ENCODE results near the gene CBL. TPM values are rescaled to one million over a fixed set of nuclear protein-coding genes. Genes with fewer than 3 reads are reported as not detected.

The CBL gene
- total RNA-seq, 1 donor = 20.7 TPM

DNA sequence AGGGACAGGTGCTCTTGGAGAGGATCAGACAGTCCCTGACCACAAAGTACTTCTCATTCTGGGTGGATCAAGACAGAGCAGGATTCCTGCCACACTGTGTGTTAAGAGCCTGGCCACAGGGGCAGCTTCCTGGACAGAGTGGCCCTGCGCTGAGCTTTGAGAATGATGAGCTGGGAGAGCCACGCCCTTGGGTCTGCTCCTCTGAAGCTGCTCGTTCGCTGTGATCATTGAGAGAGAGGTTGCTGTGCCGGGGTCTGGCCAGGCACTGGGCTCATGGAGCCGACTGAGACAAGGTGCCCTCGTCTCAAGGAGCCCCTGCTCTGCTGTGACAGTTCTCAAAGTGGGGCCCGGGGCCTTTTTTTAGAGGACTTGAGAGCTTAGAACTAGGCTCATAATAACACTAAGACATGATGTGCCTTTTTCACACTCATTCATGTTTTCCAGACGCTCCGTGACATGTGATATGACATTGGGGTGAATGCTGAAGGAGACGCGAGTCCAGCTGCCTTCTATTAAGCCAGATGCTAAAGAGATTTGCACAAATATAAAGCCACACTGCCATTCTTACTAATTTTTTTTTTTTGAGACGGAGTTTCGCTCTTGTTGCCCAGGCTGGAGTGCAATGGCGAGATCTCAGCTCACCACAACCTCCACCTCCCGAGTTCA is 141.9 kb downstream of the CBL start:
- no peak for DNase-seq (ENCODE audit: low read depth)

DNA sequence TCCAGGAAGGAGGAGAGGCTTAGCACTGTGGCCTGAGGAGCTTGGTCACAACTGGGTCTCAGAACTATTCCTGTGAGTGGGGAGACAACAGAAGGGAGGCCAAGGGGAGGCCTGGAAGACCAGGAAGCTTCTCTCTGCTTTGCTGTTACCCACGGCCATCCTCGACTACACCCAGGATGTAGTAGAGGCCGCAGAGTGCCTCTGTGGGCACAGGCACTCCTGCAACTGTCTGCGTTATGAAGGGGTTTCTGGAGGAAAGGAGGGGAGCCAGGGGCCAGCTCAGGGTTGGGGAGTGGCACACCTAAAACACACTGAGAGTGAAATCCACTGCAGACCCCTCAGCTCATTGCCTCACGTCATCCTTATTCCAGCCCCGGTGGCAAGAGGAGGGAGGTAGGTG is 144.2 kb downstream of the CBL start:
- no peak overlapping the region for H3K4me3 ChIP-seq (ENCODE audit: low read depth, low read length)
- DNase-seq (ENCODE audit: low read depth) = no peak
- TF ChIP-seq, protein P1, sequence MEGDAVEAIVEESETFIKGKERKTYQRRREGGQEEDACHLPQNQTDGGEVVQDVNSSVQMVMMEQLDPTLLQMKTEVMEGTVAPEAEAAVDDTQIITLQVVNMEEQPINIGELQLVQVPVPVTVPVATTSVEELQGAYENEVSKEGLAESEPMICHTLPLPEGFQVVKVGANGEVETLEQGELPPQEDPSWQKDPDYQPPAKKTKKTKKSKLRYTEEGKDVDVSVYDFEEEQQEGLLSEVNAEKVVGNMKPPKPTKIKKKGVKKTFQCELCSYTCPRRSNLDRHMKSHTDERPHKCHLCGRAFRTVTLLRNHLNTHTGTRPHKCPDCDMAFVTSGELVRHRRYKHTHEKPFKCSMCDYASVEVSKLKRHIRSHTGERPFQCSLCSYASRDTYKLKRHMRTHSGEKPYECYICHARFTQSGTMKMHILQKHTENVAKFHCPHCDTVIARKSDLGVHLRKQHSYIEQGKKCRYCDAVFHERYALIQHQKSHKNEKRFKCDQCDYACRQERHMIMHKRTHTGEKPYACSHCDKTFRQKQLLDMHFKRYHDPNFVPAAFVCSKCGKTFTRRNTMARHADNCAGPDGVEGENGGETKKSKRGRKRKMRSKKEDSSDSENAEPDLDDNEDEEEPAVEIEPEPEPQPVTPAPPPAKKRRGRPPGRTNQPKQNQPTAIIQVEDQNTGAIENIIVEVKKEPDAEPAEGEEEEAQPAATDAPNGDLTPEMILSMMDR (IDR thresholded peaks at IDR 0.05; ENCODE audit: insufficient read depth, low read depth, low read length) = no peak

More for the DNA sequence above, 141.9 kb downstream of the CBL start:
- TF ChIP-seq, protein P1 (IDR thresholded peaks at IDR 0.05; ENCODE audit: insufficient read depth, low read depth, low read length) = no peak
- no peak overlapping the region for H3K4me3 ChIP-seq (ENCODE audit: low read depth, low read length)

DNA sequence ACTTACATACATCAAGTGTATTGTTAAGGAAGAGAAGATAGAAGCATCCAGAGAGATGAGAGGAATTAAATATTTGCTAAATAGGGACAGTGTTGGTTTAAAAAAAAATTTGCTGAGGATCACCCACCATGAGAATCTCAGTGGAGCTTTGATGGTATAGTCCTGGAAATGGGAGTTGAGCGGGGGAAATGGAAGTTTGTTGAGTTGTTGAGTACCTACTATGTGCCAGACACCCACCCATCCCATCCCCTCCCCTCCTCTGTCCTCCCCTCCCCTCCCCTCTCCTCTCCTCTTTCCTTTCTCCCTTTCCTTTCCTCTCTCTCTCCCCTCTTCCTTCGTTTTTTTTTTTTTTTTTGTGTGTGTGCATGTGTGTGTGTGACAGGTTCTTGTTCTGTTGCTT is 145.1 kb downstream of the CBL start:
- TF ChIP-seq, protein P1 (IDR thresholded peaks at IDR 0.05; ENCODE audit: insufficient read depth, low read depth, low read length) = no peak

DNA sequence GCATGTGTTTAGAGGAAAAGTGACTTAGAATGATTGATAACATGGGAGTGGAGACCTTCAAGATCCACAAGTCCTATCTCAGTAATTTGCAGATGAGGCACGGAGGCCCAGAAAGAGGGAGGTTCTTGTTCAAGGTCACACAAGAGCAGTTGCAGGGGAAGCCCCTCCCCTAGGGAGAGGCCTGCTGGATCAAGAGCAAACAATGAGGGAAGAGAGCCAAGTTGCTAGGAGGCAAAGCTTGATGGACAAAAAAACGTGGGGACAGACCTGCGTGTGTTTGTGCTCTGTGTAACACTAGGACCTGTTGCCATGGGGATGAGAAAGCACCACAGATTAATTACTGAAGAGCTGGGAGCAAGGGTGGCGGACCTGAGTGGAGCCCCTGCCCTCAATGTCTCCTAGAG is 146.7 kb downstream of the CBL start:
- no peak for DNase-seq (ENCODE audit: low read depth)
- no peak overlapping the region for H3K4me3 ChIP-seq (ENCODE audit: low read depth, low read length)
- TF ChIP-seq, protein P1 (IDR thresholded peaks at IDR 0.05; ENCODE audit: insufficient read depth, low read depth, low read length) = no peak

More for the DNA sequence above, 145.1 kb downstream of the CBL start:
- no peak for DNase-seq (ENCODE audit: low read depth)
- H3K4me3 ChIP-seq (ENCODE audit: low read depth, low read length) = no peak overlapping the region

DNA sequence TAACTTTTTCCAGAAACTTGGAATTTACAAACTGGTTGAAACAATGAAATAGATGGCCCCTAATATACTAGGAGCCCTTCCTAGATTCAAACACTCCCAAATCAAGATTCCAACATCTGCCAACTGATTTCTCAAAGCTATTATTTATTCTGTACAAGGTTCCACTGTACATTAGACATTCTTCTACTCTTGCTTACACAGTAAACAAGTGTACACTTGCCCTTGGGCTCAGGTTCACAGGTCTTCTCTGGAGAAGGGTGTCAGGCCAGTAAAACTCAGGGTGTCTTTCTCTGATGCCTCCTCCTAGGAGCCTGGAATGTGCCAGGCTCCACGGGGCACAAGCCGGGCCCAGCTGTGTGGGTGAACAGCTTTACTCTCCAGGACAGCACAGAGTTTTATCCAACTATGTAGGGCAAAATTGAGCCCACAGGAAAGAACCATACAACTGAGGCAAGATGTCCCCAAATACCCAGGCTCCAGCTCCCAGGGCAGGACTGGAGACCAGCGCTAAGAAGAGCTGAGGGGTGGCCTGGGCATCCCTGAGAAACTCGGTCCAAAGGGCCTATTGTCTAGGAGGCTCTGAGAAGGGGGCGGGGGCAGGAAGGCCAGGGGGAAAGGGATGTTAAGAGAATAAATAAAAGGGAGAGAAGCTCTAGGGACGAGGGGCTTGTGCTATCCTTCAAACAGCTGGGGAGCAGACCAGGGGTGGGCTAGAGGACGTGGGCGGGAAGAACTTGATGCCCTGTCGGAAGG is 149.1 kb downstream of the CBL start:
- no peak for DNase-seq (ENCODE audit: low read depth)
- no peak overlapping the region for H3K4me3 ChIP-seq (ENCODE audit: low read depth, low read length)
- TF ChIP-seq, protein P1 (IDR thresholded peaks at IDR 0.05; ENCODE audit: insufficient read depth, low read depth, low read length) = no peak

DNA sequence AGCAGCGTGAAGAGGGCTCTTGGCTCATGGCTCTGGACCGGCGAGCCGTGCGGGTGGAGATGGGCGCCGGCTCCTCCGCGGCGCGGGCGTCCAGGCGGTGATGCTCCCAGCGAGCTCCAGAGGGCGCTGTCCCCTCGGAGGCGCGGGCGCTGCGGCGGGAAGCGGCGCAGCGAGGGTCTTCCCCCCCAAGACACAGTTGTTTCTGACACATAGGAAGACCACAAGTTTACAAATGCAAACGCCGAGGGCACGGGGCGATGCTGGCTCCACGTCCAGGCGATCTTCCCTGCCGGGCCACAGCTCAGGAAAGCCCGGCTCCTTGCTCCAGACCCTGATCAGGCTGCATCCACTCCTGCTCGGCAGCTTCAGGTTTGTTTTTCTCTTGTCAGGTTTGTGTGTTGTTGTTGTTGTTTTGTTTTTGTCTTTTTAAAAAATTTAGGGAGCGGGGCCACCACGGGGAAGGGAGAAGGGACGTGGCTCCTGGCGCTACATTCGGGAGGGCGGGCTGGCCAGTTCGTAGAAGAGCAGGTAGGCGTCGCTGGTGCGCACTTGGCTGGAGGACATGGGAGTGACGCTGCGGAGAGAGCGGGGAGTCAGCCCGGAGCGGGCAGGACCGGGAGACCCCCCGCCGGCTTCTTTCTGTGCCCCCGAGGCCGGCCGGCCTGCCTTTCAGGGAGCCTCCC is 150.4 kb downstream of the CBL start:
- DNase-seq (ENCODE audit: low read depth) = peak; percentile 73
- TF ChIP-seq, protein P1 (IDR thresholded peaks at IDR 0.05; ENCODE audit: insufficient read depth, low read depth, low read length) = peak; percentile 80
- peak overlapping the region; percentile 59 for H3K4me3 ChIP-seq (ENCODE audit: low read depth, low read length)

All from fibroblast of villous mesenchyme (primary cell).